H1 (cell line): ENCODE results near the gene NLK. TPM values are rescaled to one million over a fixed set of nuclear protein-coding genes. Genes with fewer than 3 reads are reported as not detected.

Source experiments
- CTCF ChIA-PET: fragments of 300-600 bp; sonication (Branson Sonifier 250); formaldehyde crosslinking; loops from one replicate; lab custom pipeline; 2021; ENCODE audit not compliant: partially characterized antibody; lab: Charles Lee
- POLR2A ChIA-PET: fragments of 300-600 bp; sonication (Branson Sonifier 250); formaldehyde crosslinking; loops from one replicate; lab custom pipeline; 2021; ENCODE audit warnings: inconsistent platforms; ENCODE audit not compliant: partially characterized antibody; lab: Charles Lee
- DNase-seq, 2 experiments: peaks; one replicate each; pipeline versions ENCODE4 v3.0.0 to v3.0.0-alpha.2; 2010 to 2022; ENCODE audit warnings: low spot score in 2 of 2, low read depth in 1 of 2, mixed read lengths in 1 of 2
- FAIRE-seq: peaks from 2 replicates; lab custom pipeline; 2011; peaks lifted over from hg19 to GRCh38; lab: Jason Lieb, UNC
- H2AFZ ChIP-seq: 2 replicates; pipeline ENCODE4 v1.8.1; 2012; ENCODE audit warnings: low read length, inconsistent platforms
- H2AK5ac ChIP-seq: 2 replicates; pipeline ENCODE4 v1.6.1; 2013; ENCODE audit warnings: low read depth, low read length
- H2BK120ac ChIP-seq: replicated peaks from 2 replicates; pipeline ENCODE3; 2013; ENCODE audit warnings: low read depth, low read length, inconsistent platforms
- H2BK12ac ChIP-seq: 2 replicates; pipeline ENCODE4 v1.6.1; 2013; ENCODE audit warnings: low read depth, low read length
- H2BK15ac ChIP-seq: 2 replicates; pipeline ENCODE4 v1.6.1; 2013; ENCODE audit warnings: low read length
- H2BK20ac ChIP-seq: 2 replicates; pipeline ENCODE4 v1.6.1; 2013; ENCODE audit warnings: low read length
- H2BK5ac ChIP-seq: 2 replicates; pipeline ENCODE4 v1.6.1; 2013; ENCODE audit warnings: low read depth, low read length
- H3K14ac ChIP-seq: 2 replicates; pipeline ENCODE4 v1.6.1; 2013; ENCODE audit warnings: inconsistent platforms; ENCODE audit not compliant: insufficient read length
- H3K18ac ChIP-seq: 2 replicates; pipeline ENCODE4 v1.6.1; 2013; ENCODE audit warnings: low read length; ENCODE audit errors: extremely low read depth
- H3K23ac ChIP-seq: 2 replicates; pipeline ENCODE4 v1.6.1; 2013; ENCODE audit warnings: inconsistent platforms; ENCODE audit not compliant: insufficient read length
- H3K23me2 ChIP-seq: 2 replicates; pipeline ENCODE4 v1.6.1; 2013; ENCODE audit warnings: low read depth, low read length
- H3K27ac ChIP-seq: 2 replicates; pipeline ENCODE4 v1.6.1; 2011; ENCODE audit warnings: low read depth, low read length, inconsistent platforms
- H3K27me3 ChIP-seq, 4 experiments: replicated peaks in 1 of 4; 1 replicate in 1 of 4; 2 replicates in 3 of 4; pipeline versions ENCODE4 v1.6.1 to v1.8.1; 2011 to 2013; ENCODE audit warnings: low read length in 3 of 4, mild to moderate bottlenecking in 3 of 4, inconsistent platforms in 2 of 4, mixed read lengths in 2 of 4, moderate library complexity in 1 of 4; ENCODE audit not compliant: control insufficient read depth in 3 of 4, insufficient read depth in 3 of 4; ENCODE audit errors: extremely low read depth in 1 of 4
- H3K36me3 ChIP-seq, 4 experiments: 2 replicates each; pipeline versions ENCODE4 v1.6.1 to v1.8.1; 2011 to 2013; ENCODE audit warnings: mild to moderate bottlenecking in 4 of 4, low read length in 3 of 4, moderate library complexity in 2 of 4, control low read depth in 1 of 4, inconsistent platforms in 1 of 4; ENCODE audit not compliant: insufficient read depth in 4 of 4, control insufficient read depth in 2 of 4
- H3K4ac ChIP-seq: replicated peaks from 2 replicates; pipeline ENCODE3; 2013; ENCODE audit warnings: low read length, low read depth, mixed read lengths, inconsistent platforms; ENCODE audit not compliant: insufficient read length
- H3K4me1 ChIP-seq, 4 experiments: replicated peaks in 1 of 4; 1 replicate in 1 of 4; 2 replicates in 3 of 4; pipeline versions ENCODE4 v1.6.1 to v1.8.1; 2011 to 2013; ENCODE audit warnings: low read length in 3 of 4, inconsistent platforms in 2 of 4, mixed read lengths in 1 of 4; ENCODE audit not compliant: insufficient read depth in 4 of 4, control insufficient read depth in 3 of 4
- H3K4me2 ChIP-seq, 2 experiments: 2 replicates each; pipeline versions ENCODE4 v1.6.1 to v1.8.1; 2011 to 2013; ENCODE audit warnings: low read depth in 2 of 2, low read length in 2 of 2, control low read depth in 1 of 2, inconsistent platforms in 1 of 2, mild to moderate bottlenecking in 1 of 2; ENCODE audit not compliant: insufficient read depth in 1 of 2
- H3K4me3 ChIP-seq, 4 experiments: fragments of 200-600, 300-600 bp in 1 of 4; sonication (generic), shearing (Covaris generic), sonication (Bioruptor Twin) in 1 of 4; 2 replicates each; pipeline versions ENCODE4 v1.5.1 to v1.8.1; 2011 to 2016; ENCODE audit warnings: low read length in 4 of 4, low read depth in 3 of 4, control low read depth in 2 of 4, inconsistent platforms in 2 of 4, mild to moderate bottlenecking in 2 of 4, mixed read lengths in 1 of 4, moderate library complexity in 1 of 4; ENCODE audit not compliant: insufficient read depth in 2 of 4; ENCODE audit errors: extremely low read depth in 1 of 4
- H3K56ac ChIP-seq: replicated peaks from 2 replicates; pipeline ENCODE3; 2013; ENCODE audit warnings: low read depth, mild to moderate bottlenecking, mixed read lengths, low read length, inconsistent platforms; ENCODE audit not compliant: insufficient read length
- H3K79me1 ChIP-seq: 2 replicates; pipeline ENCODE4 v1.6.1; 2013; ENCODE audit warnings: low read depth, low read length, control low read depth
- H3K79me2 ChIP-seq, 2 experiments: 2 replicates each; pipeline versions ENCODE4 v1.6.1 to v1.8.1; 2012 to 2013; ENCODE audit warnings: low read length in 2 of 2, mild to moderate bottlenecking in 2 of 2, inconsistent platforms in 1 of 2; ENCODE audit not compliant: insufficient read depth in 2 of 2, control insufficient read depth in 1 of 2
- H3K9ac ChIP-seq, 4 experiments: replicated peaks in 1 of 4; 1 replicate in 1 of 4; 2 replicates in 3 of 4; pipeline versions ENCODE4 v1.6.1 to v1.8.1; 2011 to 2013; ENCODE audit warnings: low read depth in 3 of 4, low read length in 3 of 4, control low read depth in 2 of 4, mild to moderate bottlenecking in 2 of 4, moderate library complexity in 2 of 4, inconsistent platforms in 1 of 4; ENCODE audit errors: extremely low read depth in 1 of 4
- H3K9me3 ChIP-seq, 2 experiments: 2 replicates each; pipeline versions ENCODE4 v1.6.1 to v1.8.1; 2012 to 2013; ENCODE audit warnings: mild to moderate bottlenecking in 2 of 2, moderate library complexity in 2 of 2, control low read depth in 1 of 2, inconsistent platforms in 1 of 2, low read depth in 1 of 2, low read length in 1 of 2, mixed read lengths in 1 of 2; ENCODE audit not compliant: insufficient read depth in 2 of 2
- H4K20me1 ChIP-seq, 2 experiments: replicated peaks in 1 of 2; 2 replicates each; pipeline versions ENCODE3 to v1.8.1; 2011 to 2013; ENCODE audit warnings: inconsistent platforms in 2 of 2, low read length in 2 of 2, mild to moderate bottlenecking in 1 of 2; ENCODE audit not compliant: insufficient read depth in 2 of 2, control insufficient read depth in 1 of 2
- H4K5ac ChIP-seq: 2 replicates; pipeline ENCODE4 v1.6.1; 2013; ENCODE audit warnings: low read length, low read depth, mixed read lengths, inconsistent platforms; ENCODE audit not compliant: insufficient read length
- H4K8ac ChIP-seq: 2 replicates; pipeline ENCODE4 v1.8.0; 2013; ENCODE audit warnings: mild to moderate bottlenecking, moderate library complexity, low read length, inconsistent platforms; ENCODE audit not compliant: insufficient read depth; ENCODE audit errors: extremely low read depth
- H4K91ac ChIP-seq: replicated peaks from 2 replicates; pipeline ENCODE3; 2013; ENCODE audit warnings: low read length, mixed read lengths, inconsistent platforms; ENCODE audit not compliant: insufficient read length
- CHD1 ChIP-seq: IDR thresholded peaks from 2 replicates; pipeline ENCODE4 v1.6.1; 2012; ENCODE audit warnings: low read depth, low read length, improper control_type of control experiment
- NANOG ChIP-seq: IDR thresholded peaks from 2 replicates; pipeline ENCODE4 v1.6.1; 2011; ENCODE audit warnings: low read length, low read depth, mild to moderate bottlenecking, inconsistent platforms; ENCODE audit not compliant: insufficient read depth, poor library complexity, severe bottlenecking
- RBBP5 ChIP-seq: IDR thresholded peaks from 2 replicates; pipeline ENCODE4 v1.7.1; 2012; ENCODE audit warnings: low read depth, mild to moderate bottlenecking, inconsistent platforms, low read length, moderate library complexity, borderline replicate concordance
- RNF2 ChIP-seq: fragments of 200-900, 300-1000 bp; sonication (generic); IDR thresholded peaks from 2 replicates; pipeline ENCODE4 v1.7.1; 2016; ENCODE audit warnings: borderline replicate concordance, low read depth, mild to moderate bottlenecking, antibody characterized with exemption, low read length; ENCODE audit not compliant: poor library complexity, severe bottlenecking; ENCODE audit errors: missing control alignments
- SIN3A ChIP-seq, 2 experiments: IDR thresholded peaks in 1 of 2; conservative IDR thresholded peaks in 1 of 2; 2 replicates each; pipeline ENCODE4 v1.6.1; 2011 to 2012; ENCODE audit warnings: low read length in 2 of 2, improper control_type of control experiment in 1 of 2, low read depth in 1 of 2, mild to moderate bottlenecking in 1 of 2
- SP2 ChIP-seq: IDR thresholded peaks from 2 replicates; pipeline ENCODE4 v1.6.1; 2012; ENCODE audit warnings: mild to moderate bottlenecking, low read length, inconsistent platforms
- SUZ12 ChIP-seq: fragments of 200-600 bp; sonication (generic); IDR thresholded peaks from 2 replicates; pipeline ENCODE4 v1.6.1; 2012; ENCODE audit warnings: mild to moderate bottlenecking, inconsistent platforms, low read length, moderate library complexity, mixed read lengths
- WGBS, 2 experiments: shearing (Covaris generic) in 1 of 2; methylation state at CpG; one replicate each; pipeline versions ENCODE4 v1.1.6 to v1.1.7; 2013 to 2015; ENCODE audit warnings: low lambda C conversion rate in 2 of 2, mixed read lengths in 2 of 2, inconsistent platforms in 1 of 2, low coverage in 1 of 2, missing lambda C conversion rate in 1 of 2; ENCODE audit not compliant: insufficient replicate concordance in 2 of 2, insufficient coverage in 1 of 2, insufficient read length in 1 of 2; ENCODE audit errors: extremely low coverage in 1 of 2, missing lambda C conversion rate in 1 of 2; 5-methylcytosine and 5-hydroxymethylcytosine counted together
- polyA plus RNA-seq, 7 experiments: library from polyadenylated mRNA; depleted of rRNA in 3 of 7; stranded (reverse) in 5 of 7; unstranded in 2 of 7; fragments of >200 nt in 5 of 7; fragments of 200-250 nt in 2 of 7; gene quantifications; 1 replicate in 5 of 7; 2 replicates in 1 of 7; 4 replicates in 1 of 7; pipeline versions ENCODE4 v1.2.1 to v1.2.3, GENCODE V29; 2011 to 2013; ENCODE audit warnings: missing spikeins in 2 of 7, mixed read lengths in 2 of 7
- total RNA-seq: library from RNA; stranded (reverse); fragmentation: NEBNext Ultra II Directional; extraction: Animal tissue kit (Norgen Biotek cat#: 25700); gene quantifications from 2 replicates; pipeline ENCODE4 v1.2.1, GENCODE V29; 2021
- TF ChIP-seq, protein P1 (sequence below), 3 experiments: IDR thresholded peaks; 1 replicate in 2 of 3; 2 replicates in 1 of 3; pipeline versions ENCODE4 v1.5.1 to v1.6.1; 2011; ENCODE audit warnings: low read length in 3 of 3, mild to moderate bottlenecking in 3 of 3, inconsistent platforms in 2 of 3, low read depth in 1 of 3, moderate library complexity in 1 of 3; ENCODE audit not compliant: insufficient read depth in 1 of 3; ENCODE audit errors: control extremely low read depth in 1 of 3

The NLK gene
- total and polyA plus RNA-seq, 2 of the 8 experiments (the other 6 are each of a cell fraction or from before 2014, with no cell fraction given): 30.8 to 49.9 TPM

DNA sequence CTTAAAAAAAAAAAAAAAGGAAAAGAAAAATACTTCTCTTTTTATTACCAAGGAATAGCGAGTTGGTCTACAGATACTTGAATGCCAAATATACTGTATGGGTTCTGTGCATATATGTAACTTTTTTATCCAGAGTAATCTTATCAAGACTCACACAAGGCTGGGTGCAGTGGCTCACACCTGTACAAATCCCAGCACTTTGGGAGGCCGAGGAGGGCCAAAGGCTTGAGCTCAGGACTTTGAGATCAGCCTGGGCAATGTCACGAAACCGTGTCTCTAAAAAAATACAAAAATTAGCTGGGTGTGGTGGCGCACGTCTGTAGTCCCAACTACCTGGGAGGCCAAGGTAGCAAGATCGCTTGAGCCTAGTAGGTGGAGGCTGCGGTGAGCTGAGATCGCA lies 139.1 kb downstream of the NLK start:
- Histone ChIP-seq H3K4ac (no peak overlapping the region), H3K36me3 (peaks cover 3 to 19% (median 10%) of the 10 kb centered on the region in 4 experiments; a peak in 3 of 8 replicates), H2BK120ac (no peak overlapping the region), H3K27me3 (no peaks in the 10 kb centered on the region), H3K4me3 (no peak overlapping the region), H4K5ac (no peak overlapping the region), H3K18ac (no peak overlapping the region), H3K9me3 (no peaks in the 10 kb centered on the region; a peak in 1 of 4 replicates), H3K9ac (no peak overlapping the region), H2BK5ac (no peak overlapping the region), H3K4me1 (no peaks in the 10 kb centered on the region), H3K4me2 (no peak overlapping the region), H2BK15ac (no peak overlapping the region), H4K91ac (no peak overlapping the region), H3K23me2 (no peaks in the 10 kb centered on the region), H3K27ac (no peak overlapping the region), H3K79me1 (no peaks in the 10 kb centered on the region; the same call in 1 of the 2 replicates), H2AFZ (no peak overlapping the region), H4K20me1 (no peaks in the 10 kb centered on the region), H3K23ac (no peak overlapping the region), H2BK12ac (no peak overlapping the region), H3K14ac (no peak overlapping the region), H2BK20ac (no peak overlapping the region), H2AK5ac (no peak overlapping the region), H3K56ac (no peak overlapping the region), H4K8ac (no peak overlapping the region), H3K79me2 (no peaks in the 10 kb centered on the region)
- FAIRE-seq (no peak), DNase-seq (no peak)
- 94% methylated on average over 9 of the region's 9 CpGs; no CpG with 5 or more reads in 1 of the 2 experiments for WGBS, 2 experiments
- CTCF ChIA-PET: interaction anchor here (0.6 to 1.1 kb wide), 2 partner anchors 13 to 945 kb away, joined by 3 to 4 read pairs; no protein-coding TSS in a partner anchor
- POLR2A ChIA-PET: interaction anchor here (0.9 kb wide), 1 partner anchor 18 kb away, joined by 4 read pairs; no protein-coding TSS in a partner anchor
- TF ChIP-seq RBBP5 (no peak), CHD1 (no peak), SIN3A (conservative IDR thresholded peaks at IDR 0.05 in 1 of 2, IDR thresholded peaks at IDR 0.05 in 1 of 2; ENCODE audit: low read depth in 1 of 2, low read length in 2 of 2) (no peak), RNF2 (no peak), SUZ12 (no peak), SP2 (no peak), NANOG (no peak)
- TF ChIP-seq, protein P1, sequence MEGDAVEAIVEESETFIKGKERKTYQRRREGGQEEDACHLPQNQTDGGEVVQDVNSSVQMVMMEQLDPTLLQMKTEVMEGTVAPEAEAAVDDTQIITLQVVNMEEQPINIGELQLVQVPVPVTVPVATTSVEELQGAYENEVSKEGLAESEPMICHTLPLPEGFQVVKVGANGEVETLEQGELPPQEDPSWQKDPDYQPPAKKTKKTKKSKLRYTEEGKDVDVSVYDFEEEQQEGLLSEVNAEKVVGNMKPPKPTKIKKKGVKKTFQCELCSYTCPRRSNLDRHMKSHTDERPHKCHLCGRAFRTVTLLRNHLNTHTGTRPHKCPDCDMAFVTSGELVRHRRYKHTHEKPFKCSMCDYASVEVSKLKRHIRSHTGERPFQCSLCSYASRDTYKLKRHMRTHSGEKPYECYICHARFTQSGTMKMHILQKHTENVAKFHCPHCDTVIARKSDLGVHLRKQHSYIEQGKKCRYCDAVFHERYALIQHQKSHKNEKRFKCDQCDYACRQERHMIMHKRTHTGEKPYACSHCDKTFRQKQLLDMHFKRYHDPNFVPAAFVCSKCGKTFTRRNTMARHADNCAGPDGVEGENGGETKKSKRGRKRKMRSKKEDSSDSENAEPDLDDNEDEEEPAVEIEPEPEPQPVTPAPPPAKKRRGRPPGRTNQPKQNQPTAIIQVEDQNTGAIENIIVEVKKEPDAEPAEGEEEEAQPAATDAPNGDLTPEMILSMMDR (IDR thresholded peaks at IDR 0.05; ENCODE audit: control extremely low read depth in 1 of 3, insufficient read depth in 1 of 3, low read depth in 1 of 3, low read length in 3 of 3): no peak
